GM18907 (cell line): ENCODE results near the gene SNRNP25.

ENCODE experiments used
- ATAC-seq: cut with Tn5 transposase; IDR thresholded peaks from one replicate; pipeline ENCODE4 v1.9.1; 2021; ENCODE audit warnings: mild to moderate bottlenecking, moderate library complexity; ENCODE audit not compliant: unreplicated experiment

SNRNP25 gene

DNA sequence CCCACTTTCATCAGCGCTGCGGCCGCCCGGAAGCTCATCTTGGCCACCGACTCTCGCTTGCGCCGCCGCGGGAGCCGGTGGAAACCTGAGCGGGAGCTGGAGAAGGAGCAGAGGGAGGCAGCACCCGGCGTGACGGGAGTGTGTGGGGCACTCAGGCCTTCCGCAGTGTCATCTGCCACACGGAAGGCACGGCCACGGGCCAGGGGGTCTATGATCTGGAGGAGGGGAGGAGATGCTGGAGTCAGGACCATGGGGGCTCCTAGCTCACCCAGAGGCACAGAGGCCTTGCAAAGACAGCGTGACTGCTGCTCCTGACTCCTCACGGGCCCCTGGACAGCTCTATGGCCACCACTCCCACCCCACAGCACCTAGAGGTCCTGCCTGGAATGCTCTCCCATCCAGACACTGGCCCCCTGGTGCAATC lies 9.4 kb downstream of the SNRNP25 start:
- ATAC-seq, result no peak

DNA sequence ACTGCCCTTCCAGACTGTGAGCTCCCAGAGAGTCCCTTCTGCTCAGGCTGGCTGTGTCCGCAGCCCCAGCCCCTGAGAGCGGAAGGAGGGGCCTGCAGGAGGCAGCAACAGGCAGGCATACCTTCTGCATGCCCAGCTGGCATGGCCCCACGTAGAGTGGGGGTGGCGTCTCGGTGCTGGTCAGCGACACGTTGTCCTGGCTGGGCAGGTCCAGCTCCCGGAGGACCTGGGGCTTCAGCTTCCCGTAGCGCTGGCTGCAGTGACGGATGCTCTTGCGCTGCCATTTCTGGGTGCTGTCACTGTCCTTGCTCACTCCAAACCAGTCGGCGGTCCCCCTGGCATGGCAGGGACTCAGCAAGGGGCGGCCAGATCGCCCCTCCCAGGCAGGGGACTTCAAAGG lies 9.8 kb downstream of the SNRNP25 start:
- no peak for ATAC-seq

DNA sequence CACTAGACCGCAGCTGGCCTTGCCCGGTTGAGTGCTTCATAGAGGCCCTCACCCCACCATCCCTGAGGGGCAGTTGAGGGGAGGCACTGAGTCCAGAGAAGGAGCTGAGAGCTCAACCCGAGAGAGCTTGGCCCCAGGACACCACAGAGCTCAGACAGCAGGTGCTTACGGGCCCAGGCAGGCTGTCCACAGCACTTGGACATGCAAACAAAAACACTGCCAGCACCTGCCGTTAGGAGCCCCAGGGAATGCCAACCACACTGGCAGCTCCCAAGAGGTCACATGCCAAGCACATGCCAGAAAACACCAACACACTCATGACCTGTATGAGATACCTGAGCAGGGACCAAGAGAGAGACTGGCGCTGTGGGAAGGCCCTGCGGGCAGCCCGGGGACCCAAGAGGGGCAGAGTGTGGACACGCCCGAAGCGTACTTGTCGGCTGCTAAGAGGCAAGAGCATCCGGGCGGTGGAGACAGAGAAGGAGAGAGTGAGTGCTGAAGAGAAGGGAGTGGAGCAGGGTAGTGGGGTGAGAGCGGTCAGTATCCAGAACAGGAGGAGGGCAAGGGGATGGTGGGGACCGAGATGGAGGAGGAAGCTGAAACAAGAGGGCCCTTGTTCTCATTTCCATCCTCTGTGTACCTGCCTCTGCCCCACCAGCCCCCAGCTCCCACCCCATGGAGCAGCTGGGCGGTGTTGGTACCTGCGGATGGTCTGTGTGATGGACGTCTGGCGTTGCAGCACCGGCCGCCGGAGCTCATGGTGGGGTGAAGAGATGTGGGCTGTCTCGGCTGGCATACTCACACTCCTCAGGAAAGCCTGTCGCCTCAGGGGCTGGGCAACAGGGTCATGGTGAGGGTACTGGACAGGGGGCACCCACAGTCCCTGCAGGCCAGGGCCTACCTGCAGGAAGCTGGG lies 10.6 kb downstream of the SNRNP25 start:
- no peak for ATAC-seq

DNA sequence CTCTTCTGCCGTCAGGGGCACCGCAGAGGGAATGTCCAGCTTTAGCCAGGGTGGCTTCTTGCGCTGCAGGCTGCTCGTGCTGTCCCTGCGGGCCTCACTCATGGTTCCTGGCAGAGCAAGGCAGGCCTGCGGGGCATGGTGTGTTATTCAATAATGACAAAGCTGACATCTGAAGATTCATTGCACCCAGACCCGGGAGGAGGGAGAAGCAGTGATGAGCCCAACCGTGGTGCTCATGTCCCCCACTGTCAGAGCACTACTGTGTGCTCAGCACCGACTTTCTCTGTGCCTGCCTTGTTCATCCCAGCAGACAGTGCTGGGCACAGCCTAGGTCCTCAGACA lies 11.3 kb downstream of the SNRNP25 start:
- ATAC-seq, result no peak

DNA sequence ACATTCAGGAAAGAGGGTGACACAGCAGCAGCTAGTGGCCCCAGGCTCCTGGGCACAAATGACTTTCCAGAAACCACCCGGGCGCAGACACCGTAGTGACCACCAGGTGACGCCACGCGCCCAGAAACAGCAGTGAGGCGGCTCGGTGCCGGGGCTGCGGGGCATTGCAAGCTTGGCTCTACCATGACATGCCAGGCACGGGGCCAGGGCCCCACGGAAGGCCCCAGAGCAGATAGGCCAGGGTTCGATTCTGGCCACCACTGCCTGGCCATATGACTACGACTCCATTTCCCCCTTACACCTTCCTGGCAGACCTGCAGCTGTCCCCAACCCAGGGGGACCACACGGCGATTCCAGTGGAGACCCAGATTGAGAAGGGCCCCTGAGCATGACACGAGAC lies 12.1 kb downstream of the SNRNP25 start:
- peak; percentile 43 for ATAC-seq

DNA sequence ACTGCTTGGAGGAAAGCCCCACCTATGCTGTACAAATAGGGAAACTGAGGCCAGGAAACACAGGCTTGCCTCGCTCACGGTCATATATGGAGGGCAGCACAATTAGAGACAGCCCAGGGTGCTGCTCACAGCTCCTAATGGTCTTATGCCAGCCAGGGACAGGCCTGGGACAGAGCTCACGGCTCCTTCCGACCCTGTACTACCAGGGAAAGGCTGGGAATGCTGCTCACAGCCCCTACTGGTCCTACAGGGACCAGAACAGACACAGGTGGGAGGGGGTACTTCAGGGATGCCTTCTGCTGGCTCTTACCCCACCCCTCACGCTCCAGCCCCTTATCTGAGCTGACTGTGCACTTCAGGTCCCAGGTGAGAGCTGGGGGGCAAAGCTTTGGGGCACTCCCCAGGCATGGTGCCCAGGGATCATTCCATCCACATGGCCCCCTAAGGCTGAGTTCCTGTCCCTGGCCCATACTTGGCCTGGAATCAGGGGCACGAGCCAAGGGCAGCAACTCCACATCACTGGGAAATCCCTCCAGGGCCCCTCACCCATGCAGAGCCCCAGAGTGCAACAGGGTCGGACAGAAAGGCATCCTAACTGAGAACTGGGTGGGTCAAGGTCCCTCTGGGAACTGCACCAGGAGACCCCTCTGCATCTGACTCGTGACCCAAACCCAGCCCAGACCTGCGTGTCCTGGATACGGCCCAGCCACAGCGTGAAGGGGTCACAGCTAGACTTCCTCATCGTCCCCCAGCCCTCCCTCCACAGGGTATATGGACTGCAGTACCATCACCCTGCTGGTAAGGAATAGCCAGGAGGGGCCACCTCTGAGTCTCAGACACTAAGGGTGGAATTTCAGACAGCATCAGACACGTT lies 12.9 kb downstream of the SNRNP25 start:
- ATAC-seq, result no peak

DNA sequence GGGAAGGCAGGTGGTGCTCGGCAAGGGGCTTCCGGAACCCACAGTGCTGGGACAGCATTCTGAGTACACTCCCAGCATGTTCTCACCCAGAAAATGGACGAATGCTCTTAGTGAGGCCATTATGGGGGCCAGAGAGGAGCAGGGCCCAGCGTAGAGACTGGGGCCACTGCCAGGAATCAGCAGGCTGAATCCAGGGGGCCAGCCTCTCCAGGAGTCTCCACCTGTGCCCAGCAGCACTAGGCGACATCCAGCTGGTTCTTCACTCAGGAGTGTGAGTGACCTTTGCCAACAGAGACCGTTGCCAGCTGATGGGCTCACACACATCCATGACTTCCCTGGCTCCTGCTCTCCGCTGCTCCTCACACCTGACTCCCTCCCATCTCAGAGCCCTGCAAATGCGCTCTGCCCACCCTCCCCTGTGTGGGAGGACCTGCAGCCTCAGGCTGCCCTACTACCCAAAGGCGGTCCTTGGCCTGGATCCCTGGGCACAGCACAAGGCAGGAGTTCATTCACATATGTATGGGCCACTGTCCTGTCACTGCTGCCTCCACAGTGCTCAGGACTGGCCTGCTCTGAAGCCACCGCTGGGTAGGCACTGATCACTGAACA lies 13.7 kb downstream of the SNRNP25 start:
- no peak for ATAC-seq

DNA sequence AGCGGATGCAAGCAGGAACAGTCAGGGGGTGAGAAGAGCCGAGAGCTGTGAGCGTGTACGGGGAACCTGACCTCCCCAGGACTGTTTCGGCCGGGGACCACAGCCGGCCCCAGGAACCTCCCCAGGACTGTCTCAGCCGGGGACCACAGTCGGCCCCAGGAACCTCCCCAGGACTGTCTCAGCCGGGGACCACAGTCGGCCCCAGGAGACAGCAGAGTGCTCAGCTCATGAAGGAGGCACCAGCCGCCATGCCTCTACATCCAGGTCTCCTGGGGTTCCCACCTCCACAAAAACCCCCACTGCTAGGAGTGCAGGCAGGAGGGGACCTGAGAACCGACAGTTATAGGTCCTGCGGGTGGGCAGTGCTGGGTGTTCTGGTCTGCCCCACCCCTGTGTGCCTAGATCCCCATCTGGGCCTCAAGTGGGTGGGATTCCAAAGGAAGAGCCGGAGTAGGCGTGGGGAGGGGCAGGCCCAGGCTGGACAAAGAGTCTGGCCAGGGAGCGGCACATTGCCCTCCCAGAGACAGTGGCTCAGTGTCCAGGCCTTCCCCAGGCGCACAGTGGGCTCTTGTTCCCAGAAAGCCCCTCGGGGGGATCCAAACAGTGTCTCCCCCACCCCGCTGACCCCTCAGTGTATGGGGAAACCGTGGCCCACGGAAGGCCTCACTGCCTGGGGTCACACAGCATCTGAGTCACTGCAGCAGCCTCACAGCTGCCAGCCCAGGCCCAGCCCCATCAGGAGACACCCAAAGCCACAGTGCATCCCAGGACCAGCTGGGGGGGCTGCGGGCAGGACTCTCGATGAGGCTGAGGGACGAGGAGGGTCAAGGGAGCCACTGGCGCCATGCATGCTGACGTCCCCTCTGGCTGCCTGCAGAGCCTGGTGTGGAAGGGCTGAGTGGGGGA lies 14.5 kb downstream of the SNRNP25 start:
- no peak for ATAC-seq

DNA sequence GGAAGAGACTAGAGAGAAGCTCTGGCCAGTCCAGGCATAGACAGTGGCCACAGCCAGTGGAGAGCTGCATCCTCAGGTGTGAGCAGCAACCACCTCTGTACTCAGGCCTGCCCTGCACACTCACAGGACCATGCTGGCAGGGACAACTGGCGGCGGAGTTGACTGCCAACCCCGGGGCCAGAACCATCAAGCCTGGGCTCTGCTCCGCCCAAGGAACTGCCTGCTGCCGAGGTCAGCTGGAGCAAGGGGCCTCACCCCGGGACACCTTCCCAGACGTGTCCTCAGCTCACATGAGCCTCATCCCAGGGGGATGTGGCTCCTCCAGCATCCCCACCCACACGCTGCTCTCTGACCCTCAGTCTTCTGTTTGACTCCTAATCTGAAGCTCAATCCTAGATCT lies 15.6 kb downstream of the SNRNP25 start:
- ATAC-seq, result no peak

DNA sequence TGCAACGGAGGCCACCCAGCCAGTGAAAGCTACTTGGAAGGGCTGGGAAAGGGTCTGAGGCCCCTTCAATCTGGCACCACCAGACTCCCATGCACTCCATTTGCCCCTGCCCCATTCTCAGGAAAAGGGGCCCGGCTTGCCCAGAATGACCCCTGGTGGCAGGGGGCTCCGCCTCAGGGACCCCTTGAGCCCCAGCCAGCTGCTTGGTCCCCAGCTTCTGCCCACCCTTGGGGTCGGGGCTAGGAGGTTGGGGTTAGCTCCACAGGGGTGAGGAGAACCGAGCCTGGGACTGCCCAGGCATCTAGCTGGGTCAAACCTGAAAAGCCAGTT lies 17.5 kb downstream of the SNRNP25 start:
- ATAC-seq, result no peak

DNA sequence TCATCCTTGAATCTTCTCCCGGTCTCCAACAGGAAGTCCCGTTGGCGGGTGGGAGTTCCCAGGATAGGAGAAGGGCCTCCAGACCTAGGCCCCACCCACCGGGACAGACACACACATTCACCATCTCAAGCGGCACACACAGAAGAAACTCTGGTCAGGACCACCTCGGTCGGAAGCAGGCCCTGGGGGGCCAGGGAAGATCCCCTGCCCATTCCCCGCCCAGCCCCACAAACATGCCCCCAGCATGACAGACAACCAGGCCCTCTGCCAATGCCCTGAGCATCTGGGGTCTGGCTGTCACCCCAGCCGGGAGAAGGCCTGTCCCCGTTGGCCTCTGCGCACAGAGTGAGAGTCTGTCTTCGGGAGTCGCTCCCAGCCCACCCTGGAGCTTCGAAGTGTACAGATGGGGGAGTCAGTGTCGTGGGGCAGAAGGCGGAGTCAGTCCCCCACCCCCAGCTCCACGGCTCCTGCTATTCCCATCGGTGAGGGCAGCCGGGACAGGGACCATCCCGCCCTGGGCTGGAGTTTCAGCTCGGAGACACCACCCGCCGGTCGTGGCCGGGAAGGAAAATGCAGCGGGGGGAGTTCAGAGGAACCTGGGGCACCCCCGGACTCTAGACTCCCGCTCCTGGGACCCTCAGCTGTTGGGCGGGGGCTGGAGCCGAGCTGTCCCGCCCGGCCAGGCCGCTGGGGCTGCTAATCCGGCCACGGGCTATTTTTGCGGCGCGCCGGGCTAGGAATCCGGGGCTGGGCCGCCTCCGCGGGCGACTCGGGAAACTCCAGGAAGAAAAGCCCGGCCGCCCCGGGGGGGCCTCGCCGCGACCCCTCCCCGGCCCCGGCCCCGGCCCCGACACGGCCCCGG lies 18.1 kb downstream of the SNRNP25 start:
- ATAC-seq, result no peak

DNA sequence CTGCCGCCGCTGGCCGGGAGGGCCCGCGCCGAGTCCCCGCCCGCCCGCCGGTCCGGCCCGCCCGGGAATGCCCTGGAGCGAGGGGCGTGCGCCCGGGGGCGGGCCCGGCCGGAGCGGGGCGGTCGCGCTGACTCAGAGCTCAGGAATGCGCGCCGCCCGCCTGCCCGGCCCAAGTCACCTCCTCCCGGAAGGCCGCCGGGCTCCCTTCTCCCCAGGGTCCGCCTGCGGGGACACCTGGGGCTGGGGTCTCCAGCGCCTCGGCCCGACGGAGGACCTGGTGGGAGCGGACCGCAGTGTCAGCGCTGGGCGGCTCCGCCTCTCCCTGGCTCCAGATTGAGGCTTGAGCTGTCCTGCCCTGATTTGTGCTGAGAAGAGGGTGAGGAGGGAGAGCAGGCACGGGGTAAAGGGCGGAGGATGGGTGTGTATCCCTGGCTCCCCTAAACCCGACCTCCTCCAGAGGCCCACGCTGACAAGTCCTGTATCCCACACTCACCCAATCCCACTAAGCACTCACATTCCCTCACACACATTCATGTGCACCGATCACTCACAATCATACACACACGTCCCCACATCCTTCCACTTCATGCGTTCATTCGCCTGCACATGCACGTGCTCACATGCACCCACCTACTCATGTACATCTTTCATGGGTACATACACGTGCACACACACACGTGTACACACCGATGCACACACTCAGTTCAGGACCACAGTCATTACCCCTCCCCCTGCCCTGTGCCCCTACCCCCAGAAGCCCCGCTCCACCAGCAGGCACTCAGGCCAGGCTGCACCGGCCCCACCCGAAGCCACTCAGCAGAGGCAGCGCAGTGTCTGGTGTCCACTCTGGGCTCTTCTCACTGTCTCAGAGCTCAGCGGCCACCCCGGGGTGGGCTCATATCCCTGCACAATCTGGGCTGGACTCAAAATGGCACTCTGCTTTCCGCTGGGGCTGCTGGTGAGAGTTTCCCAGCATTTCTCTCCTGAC lies 19.2 kb downstream of the SNRNP25 start, which contains the start of gene RHBDF1:
RHBDF1 (minus strand) TSS at position 71 of the 988 bp plus-strand sequence. CDS start 7,616 bp downstream, outside the sequence.
- ATAC-seq, result no peak

DNA sequence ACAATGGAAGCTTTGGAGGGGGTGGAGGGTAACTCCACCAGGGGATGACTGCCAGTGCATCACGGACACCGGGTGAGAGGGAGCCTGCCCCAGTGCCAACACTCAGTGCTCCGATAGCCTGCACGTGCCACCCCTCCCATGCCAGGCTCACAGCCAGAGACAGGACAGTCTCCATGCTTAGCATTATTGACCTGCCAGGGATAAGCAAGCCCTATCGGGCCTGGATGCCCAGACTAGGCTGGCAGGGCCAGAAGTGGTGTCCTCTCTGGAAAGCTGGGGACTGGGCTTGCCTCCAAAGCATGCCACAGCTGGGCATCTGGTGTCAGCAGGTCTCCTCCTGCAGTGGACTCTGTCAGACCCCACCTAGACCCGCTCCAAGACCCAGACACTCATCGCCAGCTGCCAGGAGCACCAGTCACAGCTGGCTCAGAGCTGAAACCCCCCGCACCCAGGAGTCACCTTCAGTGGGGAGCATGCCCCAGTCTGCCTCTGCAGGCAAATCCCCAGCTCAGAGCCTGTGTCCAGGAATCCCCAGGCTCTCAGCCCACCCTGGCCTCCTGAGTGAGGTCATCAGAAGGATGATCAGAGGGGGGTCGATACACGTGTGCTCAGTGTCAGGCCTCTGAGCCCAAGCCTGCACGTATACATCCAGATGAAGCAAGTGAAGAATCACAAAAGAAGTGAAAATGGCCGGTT lies 20.6 kb downstream of the SNRNP25 start:
- no peak for ATAC-seq

DNA sequence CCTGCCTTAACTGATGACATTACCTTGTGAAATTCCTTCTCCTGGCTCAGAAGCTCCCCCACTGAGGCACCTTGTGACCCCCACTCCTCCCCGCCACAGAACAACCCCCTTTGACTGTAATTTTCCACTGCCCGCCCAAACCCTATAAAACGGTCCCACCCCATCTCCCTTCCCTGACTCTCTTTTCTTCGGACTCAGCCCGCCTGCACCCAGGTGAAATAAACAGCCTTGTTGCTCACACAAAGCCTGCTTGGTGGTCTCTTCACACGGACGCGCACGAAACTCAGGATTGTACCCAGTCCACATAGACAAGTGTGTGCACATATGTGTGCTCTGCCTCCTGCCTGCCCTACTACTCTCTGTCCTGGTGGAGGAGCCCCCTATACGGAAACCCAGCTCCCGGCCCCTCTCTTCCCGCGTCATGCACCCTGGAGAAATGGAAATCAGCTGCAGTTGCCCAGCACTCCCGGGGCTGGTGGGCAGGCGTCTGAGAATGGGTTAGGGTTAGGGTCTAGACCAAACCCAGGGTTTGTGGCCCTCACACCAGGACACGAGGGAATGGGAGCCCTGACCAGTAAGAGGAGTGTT lies 21.2 kb downstream of the SNRNP25 start:
- no peak for ATAC-seq

DNA sequence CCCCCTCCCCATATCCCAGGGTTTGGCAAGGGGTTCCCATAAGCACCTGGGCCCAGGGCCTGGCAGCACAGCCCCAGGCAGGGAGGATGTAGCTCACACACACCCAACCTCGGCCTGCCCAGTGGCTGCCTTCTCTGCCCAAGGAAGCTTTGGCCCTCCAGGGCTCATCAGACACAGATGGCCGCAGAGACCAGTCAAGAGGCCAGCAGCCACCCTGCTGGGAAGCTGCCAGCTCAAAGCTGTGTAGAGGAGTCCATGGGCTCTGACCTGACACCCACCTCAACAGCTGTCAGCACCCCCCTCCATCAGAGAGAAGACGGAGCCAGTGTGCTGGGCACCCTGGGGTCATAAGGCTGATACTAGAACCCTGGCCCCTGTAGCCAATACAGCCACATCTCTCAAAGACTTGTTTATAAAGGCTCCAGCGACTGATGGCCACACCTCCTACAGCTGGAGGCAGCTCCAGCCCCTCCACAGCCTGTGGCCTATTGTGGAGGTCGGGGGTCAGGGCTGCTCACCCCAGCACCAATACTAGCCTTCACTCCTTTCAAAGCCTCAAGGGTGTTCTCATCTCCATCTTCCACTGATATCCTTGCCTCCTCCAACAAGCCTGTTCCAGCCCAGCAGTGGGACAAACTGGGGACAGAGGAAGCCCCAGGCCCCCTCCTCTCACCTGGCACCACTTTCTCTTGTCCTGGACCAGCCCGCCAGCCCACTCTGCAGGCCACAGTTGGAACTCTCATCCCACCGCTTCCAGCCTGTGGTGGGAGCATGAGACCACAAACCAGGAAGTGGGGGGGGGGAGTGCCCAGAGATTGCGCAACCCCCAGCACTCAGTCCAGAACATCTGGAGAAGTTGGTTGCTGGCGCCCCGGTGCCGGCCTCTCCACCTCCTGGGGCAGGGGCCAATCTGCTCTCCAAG lies 22.2 kb downstream of the SNRNP25 start:
- ATAC-seq, result no peak

DNA sequence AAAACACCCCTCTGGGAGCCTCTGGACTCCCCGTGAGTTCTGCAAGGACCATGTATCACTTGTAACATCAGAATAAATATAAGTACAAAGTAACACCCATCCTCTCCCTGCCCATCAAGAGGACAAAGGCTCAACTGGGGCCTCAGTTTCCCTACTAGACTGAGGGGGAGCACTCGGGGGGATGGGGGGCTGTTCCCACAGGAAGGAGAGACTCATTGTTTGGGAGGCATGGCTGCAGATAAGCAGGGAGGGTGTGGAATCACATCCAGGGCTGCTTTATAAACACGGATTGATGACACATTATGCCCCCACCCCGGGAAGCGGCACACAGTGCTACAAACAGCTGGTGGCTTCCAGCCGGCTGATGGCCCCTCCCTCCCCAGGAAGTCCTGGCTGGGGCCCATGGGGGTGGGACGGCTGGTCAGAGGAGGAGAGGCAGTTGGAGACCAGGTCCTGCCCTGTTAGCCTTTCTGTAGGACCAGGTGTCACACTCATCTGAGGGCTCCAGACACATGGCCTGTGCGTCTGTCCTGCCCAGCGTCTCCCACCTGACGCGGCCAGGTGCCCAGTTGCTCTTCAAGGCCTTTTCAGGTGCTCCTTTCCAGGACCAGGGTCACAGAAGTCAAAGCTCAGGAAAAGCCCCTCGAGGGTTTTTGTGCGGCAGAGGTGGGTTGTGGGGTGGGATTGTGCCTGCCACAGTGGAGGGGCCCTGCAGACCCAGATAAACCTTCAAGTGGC lies 23.1 kb downstream of the SNRNP25 start:
- ATAC-seq, result no peak
